Mesenchymal stem cell (in vitro differentiated cells and primary cell): ENCODE results near the gene TNFRSF6B.

ENCODE experiments used
- DNase-seq: peaks from one replicate; pipeline ENCODE4 v3.0.0-alpha.2; 2013
- H2AFZ ChIP-seq: one replicate; pipeline ENCODE4 v1.6.1; 2013; ENCODE audit warnings: low read depth, mild to moderate bottlenecking, control low read depth, inconsistent platforms, low read length, moderate library complexity
- H2AK5ac ChIP-seq: 2 replicates; pipeline ENCODE4 v1.6.1; 2013; ENCODE audit warnings: low read length, moderate library complexity, mild to moderate bottlenecking, inconsistent platforms; ENCODE audit not compliant: severe bottlenecking
- H2BK120ac ChIP-seq: one replicate; pipeline ENCODE4 v1.6.1; 2013; ENCODE audit warnings: low read depth, mild to moderate bottlenecking, inconsistent platforms, low read length, moderate library complexity
- H2BK12ac ChIP-seq, 2 experiments: one replicate each; pipeline ENCODE4 v1.6.1; 2013; ENCODE audit warnings: inconsistent platforms in 2 of 2, low read length in 2 of 2, mild to moderate bottlenecking in 2 of 2, moderate library complexity in 2 of 2, control low read depth in 1 of 2
- H2BK15ac ChIP-seq: one replicate; pipeline ENCODE4 v1.6.1; 2013; ENCODE audit warnings: mild to moderate bottlenecking, low read depth, inconsistent platforms; ENCODE audit not compliant: poor library complexity, severe bottlenecking
- H2BK5ac ChIP-seq: 2 replicates; pipeline ENCODE4 v1.6.1; 2013; ENCODE audit warnings: low read depth, mild to moderate bottlenecking, low read length, control low read depth, inconsistent platforms; ENCODE audit not compliant: poor library complexity, severe bottlenecking
- H3K14ac ChIP-seq, 2 experiments: one replicate each; pipeline ENCODE4 v1.6.1; 2013; ENCODE audit warnings: inconsistent platforms in 2 of 2, low read length in 2 of 2, control low read depth in 1 of 2, mild to moderate bottlenecking in 1 of 2, moderate library complexity in 1 of 2
- H3K18ac ChIP-seq, 2 experiments: one replicate each; pipeline ENCODE4 v1.6.1; 2013; ENCODE audit warnings: inconsistent platforms in 2 of 2, low read length in 2 of 2, control low read depth in 1 of 2, low read depth in 1 of 2, mild to moderate bottlenecking in 1 of 2
- H3K23ac ChIP-seq, 2 experiments: one replicate each; pipeline ENCODE4 v1.6.1; 2013; ENCODE audit warnings: inconsistent platforms in 2 of 2, low read length in 2 of 2, mild to moderate bottlenecking in 2 of 2, moderate library complexity in 2 of 2, control low read depth in 1 of 2
- H3K27ac ChIP-seq: 2 replicates; pipeline ENCODE4 v1.5.1; 2013; ENCODE audit warnings: mild to moderate bottlenecking, moderate library complexity, low read length, control low read depth, inconsistent platforms; ENCODE audit not compliant: poor library complexity, severe bottlenecking
- H3K27me3 ChIP-seq, 2 experiments: 2 replicates each; pipeline versions ENCODE4 v1.6.1 to v1.7.0; 2013; ENCODE audit warnings: low read length in 2 of 2, mild to moderate bottlenecking in 2 of 2, moderate library complexity in 2 of 2, control low read depth in 1 of 2, inconsistent platforms in 1 of 2; ENCODE audit not compliant: control insufficient read depth in 1 of 2, insufficient read depth in 1 of 2
- H3K36me3 ChIP-seq, 2 experiments: 2 replicates each; pipeline versions ENCODE4 v1.6.1 to v1.7.0; 2013; ENCODE audit warnings: low read length in 2 of 2, control low read depth in 1 of 2, inconsistent platforms in 1 of 2, low read depth in 1 of 2, mild to moderate bottlenecking in 1 of 2; ENCODE audit not compliant: insufficient read depth in 2 of 2, control insufficient read depth in 1 of 2
- H3K4ac ChIP-seq, 2 experiments: one replicate each; pipeline ENCODE4 v1.6.1; 2013; ENCODE audit warnings: inconsistent platforms in 2 of 2, low read length in 2 of 2, mild to moderate bottlenecking in 2 of 2, moderate library complexity in 2 of 2, control low read depth in 1 of 2, low read depth in 1 of 2
- H3K4me1 ChIP-seq: 2 replicates; pipeline ENCODE4 v1.6.1; 2013; ENCODE audit warnings: low read depth, low read length, control low read depth; ENCODE audit not compliant: control insufficient read depth, insufficient read depth
- H3K4me2 ChIP-seq: 2 replicates; pipeline ENCODE4 v1.6.1; 2013; ENCODE audit warnings: low read length, mild to moderate bottlenecking, inconsistent platforms; ENCODE audit not compliant: poor library complexity, severe bottlenecking
- H3K4me3 ChIP-seq, 2 experiments: 2 replicates each; pipeline versions ENCODE4 v1.5.1 to v1.7.0; 2013; ENCODE audit warnings: low read length in 2 of 2, mild to moderate bottlenecking in 2 of 2, control low read depth in 1 of 2, low read depth in 1 of 2; ENCODE audit not compliant: insufficient read depth in 1 of 2
- H3K79me1 ChIP-seq: replicated peaks from 2 replicates; pipeline ENCODE4 v1.6.1; 2013; ENCODE audit warnings: mild to moderate bottlenecking, control low read depth, low read length, inconsistent platforms; ENCODE audit not compliant: poor library complexity, severe bottlenecking
- H3K9ac ChIP-seq: 2 replicates; pipeline ENCODE4 v1.7.0; 2013; ENCODE audit warnings: mild to moderate bottlenecking, low read length, moderate library complexity
- H3K9me3 ChIP-seq: 2 replicates; pipeline ENCODE4 v1.7.0; 2013; ENCODE audit warnings: mild to moderate bottlenecking, low read length; ENCODE audit not compliant: control insufficient read depth
- H4K8ac ChIP-seq: one replicate; pipeline ENCODE4 v1.6.1; 2013; ENCODE audit warnings: inconsistent platforms, mild to moderate bottlenecking, low read length, moderate library complexity
- H4K91ac ChIP-seq: one replicate; pipeline ENCODE4 v1.6.1; 2013; ENCODE audit warnings: mild to moderate bottlenecking, low read length, inconsistent platforms
- WGBS: methylation state at CpG from one replicate; pipeline ENCODE4 v1.1.7; 2013; ENCODE audit warnings: mixed read lengths; 5-methylcytosine and 5-hydroxymethylcytosine counted together

The TNFRSF6B gene

DNA sequence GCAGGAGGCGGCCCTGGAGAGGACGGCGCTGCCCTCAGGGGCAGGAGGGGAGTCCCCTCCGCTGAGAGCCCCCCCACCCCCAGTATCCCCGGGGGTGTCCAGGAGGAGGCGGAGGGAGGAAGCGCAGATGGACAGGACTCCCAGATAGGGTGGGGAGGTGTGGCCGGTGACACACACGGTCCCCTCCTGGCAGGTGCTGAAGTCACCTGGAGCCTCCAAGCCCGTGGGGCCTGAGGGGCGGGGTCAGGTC is 44.6 kb upstream of the TNFRSF6B start:
- H3K4me3 ChIP-seq = peak overlapping the region; percentile 69
- no peak overlapping the region for H2AK5ac ChIP-seq
- H3K9ac ChIP-seq = no peak overlapping the region
- peaks cover 0 to 4% of the 10 kb centered on the region in 2 experiments for H3K36me3 ChIP-seq
- peaks cover 0 to 19% of the 10 kb centered on the region in 2 experiments for H3K27me3 ChIP-seq
- no peak overlapping the region for H2BK12ac ChIP-seq
- peaks cover 25% of the 10 kb centered on the region for H3K4me1 ChIP-seq
- H3K18ac ChIP-seq = no peak overlapping the region
- H3K79me1 ChIP-seq = peaks cover 3% of the 10 kb centered on the region
- no peak overlapping the region for H3K14ac ChIP-seq
- no peak overlapping the region for H3K23ac ChIP-seq
- no peak for DNase-seq
- H2BK120ac ChIP-seq = no peak overlapping the region
- no peak overlapping the region for H4K8ac ChIP-seq
- no peak overlapping the region for H3K27ac ChIP-seq
- H2BK5ac ChIP-seq = no peak overlapping the region
- no peak overlapping the region for H2AFZ ChIP-seq
- H3K9me3 ChIP-seq = no peaks in the 10 kb centered on the region
- H4K91ac ChIP-seq = no peak overlapping the region
- H3K4ac ChIP-seq = no peak overlapping the region
- 10% methylated on average over 8 of the region's 11 CpGs for WGBS
- peak overlapping the region; percentile 52 for H3K4me2 ChIP-seq
- H2BK15ac ChIP-seq = no peak overlapping the region

GRCh38 chr20:63652192-63652980 is 44.1 kb upstream of the TNFRSF6B start:
- H2BK120ac ChIP-seq = peak overlapping the region; percentile 3
- peaks cover 28% of the 10 kb centered on the region for H3K4me1 ChIP-seq
- H2BK15ac ChIP-seq = peak overlapping the region; percentile 31
- H3K27ac ChIP-seq = no peak overlapping the region
- H3K14ac ChIP-seq = no peak overlapping the region
- no peak overlapping the region for H2AFZ ChIP-seq
- no peak overlapping the region for H2BK5ac ChIP-seq
- peak overlapping the region; percentile 69 for H3K4me3 ChIP-seq
- 3% methylated on average over 56 of the region's 91 CpGs for WGBS
- no peaks in the 10 kb centered on the region for H3K9me3 ChIP-seq
- H3K79me1 ChIP-seq = peaks cover 3% of the 10 kb centered on the region
- no peak overlapping the region for H3K23ac ChIP-seq
- H4K91ac ChIP-seq = no peak overlapping the region
- H3K36me3 ChIP-seq = peaks cover 0 to 4% of the 10 kb centered on the region in 2 experiments
- peaks cover 0 to 19% of the 10 kb centered on the region in 2 experiments for H3K27me3 ChIP-seq
- H3K18ac ChIP-seq = peak overlapping the region; percentile 37 to 72
- no peak for DNase-seq
- peak overlapping the region in 1 of 2 experiments; percentile 37 for H3K4ac ChIP-seq
- H2BK12ac ChIP-seq = peak overlapping the region in 1 of 2 experiments; percentile 64
- H2AK5ac ChIP-seq = no peak overlapping the region
- peak overlapping the region; percentile 52 for H3K4me2 ChIP-seq
- no peak overlapping the region for H3K9ac ChIP-seq
- H4K8ac ChIP-seq = no peak overlapping the region

GRCh38 chr20:63653041-63653973 is 43.1 kb upstream of the TNFRSF6B start, which contains the start of gene STMN3:
TSS of gene STMN3 (minus strand) at chr20:63653424. CDS start at chr20:63653345, 79 bp downstream.
- Histone ChIP-seq H3K4me1 (peaks cover 34% of the 10 kb centered on the region), H3K18ac (peak within 1 kb of the TSS; percentile 91 to 95), H3K27ac (peak within 1 kb of the TSS; percentile 38), H4K91ac (peak within 1 kb of the TSS; percentile 95), H3K4me2 (peak within 1 kb of the TSS; percentile 84), H3K79me1 (no peaks in the 10 kb centered on the region), H3K4me3 (peak within 1 kb of the TSS; percentile 69), H3K14ac (peak within 1 kb of the TSS in 1 of 2 experiments; percentile 66), H3K23ac (peak within 1 kb of the TSS in 1 of 2 experiments; percentile 84), H2BK120ac (peak within 1 kb of the TSS; percentile 3), H3K9ac (no peak within 1 kb of the TSS), H3K4ac (peak within 1 kb of the TSS in 1 of 2 experiments; percentile 72), H2BK12ac (peak within 1 kb of the TSS in 1 of 2 experiments; percentile 88), H3K27me3 (peaks cover 0 to 19% of the 10 kb centered on the region in 2 experiments), H2AFZ (no peak within 1 kb of the TSS), H2BK5ac (no peak within 1 kb of the TSS), H3K9me3 (no peaks in the 10 kb centered on the region), H2BK15ac (peak within 1 kb of the TSS; percentile 31), H4K8ac (peak within 1 kb of the TSS; percentile 80), H3K36me3 (no peaks in the 10 kb centered on the region), H2AK5ac (no peak within 1 kb of the TSS)
- peak; percentile 92 for DNase-seq
- 1% methylated on average over 34 of the region's 73 CpGs for WGBS
